ENCODE measurements around the gene CHRDL2.
"Not testable (repeated sequence)": the region's sequence is repeated elsewhere in the genome, so short reads cannot be mapped to it uniquely, and the experiment has no call there.

CHRDL2 gene

GRCh38 chr11:74662487-74663103 is 68.6 kb downstream of the CHRDL2 start:
- no peak for DNase-seq

GRCh38 chr11:74659124-74659523 is 72.1 kb downstream of the CHRDL2 start:
- DNase-seq, result not testable (repeated sequence)

- DNase-seq, result no peak
Observed at GRCh38 chr11:74654976-74655375, 76.2 kb downstream of the CHRDL2 start.

GRCh38 chr11:74650498-74650897 is 80.7 kb downstream of the CHRDL2 start:
- no peak for DNase-seq

GRCh38 chr11:74648894-74649293 is 82.3 kb downstream of the CHRDL2 start:
- DNase-seq, result no peak

- DNase-seq, result no peak
Observed at GRCh38 chr11:74647831-74648230, 83.4 kb downstream of the CHRDL2 start.

- no peak for DNase-seq
Observed at GRCh38 chr11:74647404-74647803, 83.8 kb downstream of the CHRDL2 start.

- no peak for DNase-seq
Observed at GRCh38 chr11:74646954-74647353, 84.3 kb downstream of the CHRDL2 start.
